Measurements from ENCODE around the gene CCDC34. TPM values are rescaled to one million over a fixed set of nuclear protein-coding genes. Genes with fewer than 3 reads are reported as not detected.

CCDC34 gene
- total and polyA plus RNA-seq, 2 of the 8 experiments (the other 6 are each of a cell fraction or from before 2014, with no cell fraction given): 7.7 to 24.3 TPM

DNA sequence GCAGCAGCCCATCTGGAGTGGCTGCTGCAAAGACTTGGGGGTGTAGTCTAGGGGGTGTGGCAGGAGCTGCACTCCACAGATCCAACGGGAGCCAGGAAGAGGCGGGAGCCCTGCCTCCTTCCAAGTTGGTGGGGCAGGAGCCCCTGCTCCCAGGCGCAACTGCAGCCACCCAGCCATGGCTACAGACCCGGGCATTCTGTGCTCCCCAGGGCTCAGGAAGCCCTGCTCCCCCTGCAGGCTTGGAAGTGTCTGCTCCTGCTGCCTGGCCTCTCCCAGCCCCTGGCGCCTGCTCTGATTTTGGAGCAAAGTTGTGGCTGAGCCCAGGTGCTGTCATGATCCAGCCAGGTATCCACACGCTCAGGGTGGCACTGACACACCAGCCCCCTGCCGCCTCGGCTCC, 58.5 kb downstream of the CCDC34 start:
- no peak overlapping the region for H4K91ac ChIP-seq (replicated peaks; ENCODE audit: insufficient read length, low read length)
- H3K14ac ChIP-seq (ENCODE audit: insufficient read length): no peak overlapping the region
- peaks cover 2% of the 10 kb centered on the region; the same call in 1 of the 2 replicates for H3K23me2 ChIP-seq (ENCODE audit: low read depth, low read length)
- H2BK120ac ChIP-seq (replicated peaks; ENCODE audit: low read depth, low read length): no peak overlapping the region
- no peak overlapping the region for H3K4me3 ChIP-seq (ENCODE audit: extremely low read depth in 1 of 4, insufficient read depth in 2 of 4, low read depth in 3 of 4, low read length in 4 of 4)
- H2BK15ac ChIP-seq (ENCODE audit: low read length): 0 out of 2 replicates have a peak overlapping the region, but pooled peaks have one; percentile 31
- ChIA-PET CTCF (ENCODE audit: partially characterized antibody) (interaction anchor here (0.8 to 2.8 kb wide), 5 partner anchors 9 to 103 kb away, joined by 3 to 28 read pairs (median 3); no protein-coding TSS in a partner anchor), POLR2A (ENCODE audit: partially characterized antibody) (no interaction called here)
- no peaks in the 10 kb centered on the region for H3K79me1 ChIP-seq (ENCODE audit: low read depth, low read length)
- H4K5ac ChIP-seq (ENCODE audit: insufficient read length, low read depth, low read length): no peak overlapping the region
- no peak overlapping the region for H2BK20ac ChIP-seq (ENCODE audit: low read length)
- no peak overlapping the region for H3K23ac ChIP-seq (ENCODE audit: insufficient read length)
- peak overlapping the region; percentile 31; the same call in 1 of the 2 replicates for H2AFZ ChIP-seq (ENCODE audit: low read length)
- 67% methylated on average over 8 of the region's 8 CpGs; no CpG with 5 or more reads in 1 of the 2 experiments for WGBS, 2 experiments (ENCODE audit: extremely low coverage in 1 of 2, insufficient coverage in 1 of 2, insufficient read length in 1 of 2, insufficient replicate concordance in 2 of 2, low coverage in 1 of 2, low lambda C conversion rate in 2 of 2, missing lambda C conversion rate in 1 of 2)
- no peak overlapping the region for H3K56ac ChIP-seq (replicated peaks; ENCODE audit: insufficient read length, low read depth, low read length)
- H4K8ac ChIP-seq (ENCODE audit: extremely low read depth, insufficient read depth, low read length): no peak overlapping the region; the same call in 1 of the 2 replicates
- no peaks in the 10 kb centered on the region for H3K79me2 ChIP-seq (ENCODE audit: control insufficient read depth in 1 of 2, insufficient read depth in 2 of 2, low read length in 2 of 2)
- H3K4me1 ChIP-seq (replicated peaks in 1 of 4; ENCODE audit: control insufficient read depth in 3 of 4, insufficient read depth in 4 of 4, low read length in 3 of 4): peaks cover 0 to 3% (median 1%) of the 10 kb centered on the region in 4 experiments; a peak in 3 of 7 replicates
- H3K4me2 ChIP-seq (ENCODE audit: insufficient read depth in 1 of 2, low read depth in 2 of 2, low read length in 2 of 2): no peak overlapping the region
- no peak overlapping the region for H3K9ac ChIP-seq (replicated peaks in 1 of 4; ENCODE audit: extremely low read depth in 1 of 4, low read depth in 3 of 4, low read length in 3 of 4)
- no peak overlapping the region for H3K18ac ChIP-seq (ENCODE audit: extremely low read depth, low read length)
- no peak for FAIRE-seq
- no peak overlapping the region for H3K27ac ChIP-seq (ENCODE audit: low read depth, low read length)
- H2AK5ac ChIP-seq (ENCODE audit: low read depth, low read length): no peak overlapping the region
- H2BK5ac ChIP-seq (ENCODE audit: low read depth, low read length): no peak overlapping the region
- H4K20me1 ChIP-seq (replicated peaks in 1 of 2; ENCODE audit: control insufficient read depth in 1 of 2, insufficient read depth in 2 of 2, low read length in 2 of 2): no peaks in the 10 kb centered on the region
- H3K9me3 ChIP-seq (ENCODE audit: insufficient read depth in 2 of 2, low read depth in 1 of 2, low read length in 1 of 2): no peaks in the 10 kb centered on the region
- no peaks in the 10 kb centered on the region for H3K27me3 ChIP-seq (replicated peaks in 1 of 4; ENCODE audit: control insufficient read depth in 3 of 4, extremely low read depth in 1 of 4, insufficient read depth in 3 of 4, low read length in 3 of 4)
- H3K36me3 ChIP-seq (ENCODE audit: control insufficient read depth in 2 of 4, insufficient read depth in 4 of 4, low read length in 3 of 4): no peaks in the 10 kb centered on the region
- H2BK12ac ChIP-seq (ENCODE audit: low read depth, low read length): no peak overlapping the region; the same call in 1 of the 2 replicates
- peak; percentile 36 to 55 for DNase-seq (ENCODE audit: low read depth in 1 of 2, low spot score in 2 of 2)
- no peak overlapping the region for H3K4ac ChIP-seq (replicated peaks; ENCODE audit: insufficient read length, low read depth, low read length)
- TF ChIP-seq TBP (IDR thresholded peaks at IDR 0.05; ENCODE audit: low read depth, low read length) (peak; percentile 71), FOSL1 (IDR thresholded peaks at IDR 0.05; ENCODE audit: insufficient read depth, low read depth, low read length) (no peak), ASH2L (IDR thresholded peaks at IDR 0.05; ENCODE audit: low read length) (peak; percentile 35), SP4 (IDR thresholded peaks at IDR 0.05; ENCODE audit: low read length) (no peak), SUZ12 (IDR thresholded peaks at IDR 0.05; ENCODE audit: low read length) (no peak), CEBPB (IDR thresholded peaks at IDR 0.05; ENCODE audit: low read depth, low read length) (no peak), RAD21 (IDR thresholded peaks at IDR 0.05 in 1 of 2, conservative IDR thresholded peaks at IDR 0.05 in 1 of 2; ENCODE audit: low read depth in 2 of 2, low read length in 2 of 2) (peak; percentile 37 to 58), SAP30 (IDR thresholded peaks at IDR 0.05; ENCODE audit: insufficient read depth, insufficient replicate concordance, low read length) (no peak), JUN (IDR thresholded peaks at IDR 0.05; ENCODE audit: low read depth, low read length) (no peak)
- TF ChIP-seq, protein P1, sequence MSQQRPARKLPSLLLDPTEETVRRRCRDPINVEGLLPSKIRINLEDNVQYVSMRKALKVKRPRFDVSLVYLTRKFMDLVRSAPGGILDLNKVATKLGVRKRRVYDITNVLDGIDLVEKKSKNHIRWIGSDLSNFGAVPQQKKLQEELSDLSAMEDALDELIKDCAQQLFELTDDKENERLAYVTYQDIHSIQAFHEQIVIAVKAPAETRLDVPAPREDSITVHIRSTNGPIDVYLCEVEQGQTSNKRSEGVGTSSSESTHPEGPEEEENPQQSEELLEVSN (IDR thresholded peaks at IDR 0.05): no peak; the same call in 1 of the 2 replicates
- TF ChIP-seq, protein P2, sequence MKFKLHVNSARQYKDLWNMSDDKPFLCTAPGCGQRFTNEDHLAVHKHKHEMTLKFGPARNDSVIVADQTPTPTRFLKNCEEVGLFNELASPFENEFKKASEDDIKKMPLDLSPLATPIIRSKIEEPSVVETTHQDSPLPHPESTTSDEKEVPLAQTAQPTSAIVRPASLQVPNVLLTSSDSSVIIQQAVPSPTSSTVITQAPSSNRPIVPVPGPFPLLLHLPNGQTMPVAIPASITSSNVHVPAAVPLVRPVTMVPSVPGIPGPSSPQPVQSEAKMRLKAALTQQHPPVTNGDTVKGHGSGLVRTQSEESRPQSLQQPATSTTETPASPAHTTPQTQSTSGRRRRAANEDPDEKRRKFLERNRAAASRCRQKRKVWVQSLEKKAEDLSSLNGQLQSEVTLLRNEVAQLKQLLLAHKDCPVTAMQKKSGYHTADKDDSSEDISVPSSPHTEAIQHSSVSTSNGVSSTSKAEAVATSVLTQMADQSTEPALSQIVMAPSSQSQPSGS (IDR thresholded peaks at IDR 0.05; ENCODE audit: low read length): no peak

Measured in H1 (cell line).